Measurements from ENCODE around the gene RPUSD3. TPM values are rescaled to one million over a fixed set of nuclear protein-coding genes. Genes with fewer than 3 reads are reported as not detected.

The RPUSD3 gene
- total and polyA plus RNA-seq, 9 of the 15 experiments (the other 6 are each of a cell fraction or from before 2014, with no cell fraction given) = 13.8 to 99.0 (median 59.3) TPM

- TF ChIP-seq ZNF609 (CRISPR knock-in tag; IDR thresholded peaks at IDR 0.05; ENCODE audit: borderline replicate concordance) (no peak), SMAD3 (CRISPR knock-in tag; conservative IDR thresholded peaks at IDR 0.05) (no peak), HEY1 (CRISPR knock-in tag; IDR thresholded peaks at IDR 0.05; ENCODE audit: borderline replicate concordance) (no peak), SMAD1 (IDR thresholded peaks at IDR 0.05; ENCODE audit: low read depth, low read length, partially characterized antibody) (no peak), RBM15 (IDR thresholded peaks at IDR 0.05; ENCODE audit: insufficient read depth, low read length) (no peak), MCM3 (IDR thresholded peaks at IDR 0.05) (no peak)
Observed at GRCh38 chr3:9846931-9847488, 3.2 kb upstream of the RPUSD3 start (continued).

Measured in K562 (cell line).